ENCODE data around the gene DUOXA2. TPM values are rescaled to one million over a fixed set of nuclear protein-coding genes. Genes with fewer than 3 reads are reported as not detected.

The DUOXA2 gene
- total RNA-seq, 2 donors from 2014 or later: 30.2 to 48.5 TPM

DNA sequence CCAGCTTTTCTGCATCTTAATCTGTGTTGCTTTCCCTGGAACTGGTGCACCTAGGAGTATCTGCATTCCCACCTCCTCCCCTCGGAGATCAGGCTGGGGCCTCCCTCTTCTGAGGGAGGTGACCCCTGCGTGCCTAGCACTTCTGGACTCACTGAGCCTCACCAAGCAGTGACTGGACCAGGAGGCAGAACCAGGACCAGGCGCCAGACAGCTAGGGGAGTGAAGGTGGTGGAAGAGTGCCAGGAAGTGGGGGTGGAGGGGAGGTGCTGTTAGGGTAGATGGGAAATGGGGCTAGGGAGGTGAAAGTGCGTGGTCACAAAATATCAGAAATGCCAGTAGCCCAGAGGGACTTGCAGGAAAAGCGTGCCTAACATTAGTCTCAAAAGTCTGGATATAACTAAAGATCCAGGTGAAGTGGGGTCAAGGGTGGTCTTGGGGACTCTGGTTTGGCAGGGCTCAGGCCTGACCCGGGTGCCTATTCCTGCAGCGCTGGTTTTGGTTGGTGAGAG, 1.2 kb downstream of the DUOXA2 start:
- TF ChIP-seq, protein P1, sequence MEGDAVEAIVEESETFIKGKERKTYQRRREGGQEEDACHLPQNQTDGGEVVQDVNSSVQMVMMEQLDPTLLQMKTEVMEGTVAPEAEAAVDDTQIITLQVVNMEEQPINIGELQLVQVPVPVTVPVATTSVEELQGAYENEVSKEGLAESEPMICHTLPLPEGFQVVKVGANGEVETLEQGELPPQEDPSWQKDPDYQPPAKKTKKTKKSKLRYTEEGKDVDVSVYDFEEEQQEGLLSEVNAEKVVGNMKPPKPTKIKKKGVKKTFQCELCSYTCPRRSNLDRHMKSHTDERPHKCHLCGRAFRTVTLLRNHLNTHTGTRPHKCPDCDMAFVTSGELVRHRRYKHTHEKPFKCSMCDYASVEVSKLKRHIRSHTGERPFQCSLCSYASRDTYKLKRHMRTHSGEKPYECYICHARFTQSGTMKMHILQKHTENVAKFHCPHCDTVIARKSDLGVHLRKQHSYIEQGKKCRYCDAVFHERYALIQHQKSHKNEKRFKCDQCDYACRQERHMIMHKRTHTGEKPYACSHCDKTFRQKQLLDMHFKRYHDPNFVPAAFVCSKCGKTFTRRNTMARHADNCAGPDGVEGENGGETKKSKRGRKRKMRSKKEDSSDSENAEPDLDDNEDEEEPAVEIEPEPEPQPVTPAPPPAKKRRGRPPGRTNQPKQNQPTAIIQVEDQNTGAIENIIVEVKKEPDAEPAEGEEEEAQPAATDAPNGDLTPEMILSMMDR (IDR thresholded peaks at IDR 0.05): no peak
- DNase-seq: no peak
- intact Hi-C loops (cut with DNase I): loop anchor here (5.0 kb wide), 2 partner anchors 63 to 148 kb away; no protein-coding TSS in a partner anchor

DNA sequence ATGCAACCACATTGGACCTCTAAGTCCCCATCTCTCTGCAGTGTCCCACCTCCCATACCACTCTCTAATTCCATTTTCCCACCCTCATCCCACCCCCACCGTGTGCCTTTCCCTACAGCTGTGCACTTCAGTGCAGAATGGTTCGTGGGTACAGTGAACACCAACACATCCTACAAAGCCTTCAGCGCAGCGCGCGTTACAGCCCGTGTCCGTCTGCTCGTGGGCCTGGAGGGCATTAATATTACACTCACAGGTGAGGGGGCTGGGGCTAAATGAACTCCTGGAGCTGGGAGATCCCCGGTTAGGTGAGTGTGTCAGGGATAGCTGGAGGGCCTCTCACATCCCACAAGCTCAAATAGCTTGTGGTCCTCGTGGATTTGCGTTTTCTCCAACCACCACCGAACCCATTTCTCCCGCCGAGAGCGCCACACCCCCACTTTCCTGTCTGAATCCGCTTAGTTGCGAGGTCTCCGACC, 1.9 kb downstream of the DUOXA2 start:
- H3K36me3 ChIP-seq: no peaks in the 10 kb centered on the region
- intact Hi-C loops (cut with DNase I): loop anchor here (5.0 kb wide), 2 partner anchors 64 to 149 kb away; no protein-coding TSS in a partner anchor
- TF ChIP-seq, protein P1 (IDR thresholded peaks at IDR 0.05): no peak
- H3K27me3 ChIP-seq: peaks cover 57% of the 10 kb centered on the region
- H3K9me3 ChIP-seq: no peaks in the 10 kb centered on the region
- H3K4me1 ChIP-seq: peaks cover 3% of the 10 kb centered on the region
- no peak overlapping the region for H3K27ac ChIP-seq
- no peak overlapping the region for H3K9ac ChIP-seq (ENCODE audit: low read depth in 2 of 2, low read length in 2 of 2)
- no peak for DNase-seq
- H3K4me3 ChIP-seq: peak overlapping the region; percentile 12

More for the DNA sequence above, 1.2 kb downstream of the DUOXA2 start:
- Histone ChIP-seq H3K27ac (no peak overlapping the region), H3K4me1 (peaks cover 3% of the 10 kb centered on the region), H3K4me3 (peak overlapping the region; percentile 48), H3K9ac (ENCODE audit: low read depth in 2 of 2, low read length in 2 of 2) (no peak overlapping the region), H3K9me3 (no peaks in the 10 kb centered on the region), H3K27me3 (peaks cover 57% of the 10 kb centered on the region), H3K36me3 (no peaks in the 10 kb centered on the region)

DNA sequence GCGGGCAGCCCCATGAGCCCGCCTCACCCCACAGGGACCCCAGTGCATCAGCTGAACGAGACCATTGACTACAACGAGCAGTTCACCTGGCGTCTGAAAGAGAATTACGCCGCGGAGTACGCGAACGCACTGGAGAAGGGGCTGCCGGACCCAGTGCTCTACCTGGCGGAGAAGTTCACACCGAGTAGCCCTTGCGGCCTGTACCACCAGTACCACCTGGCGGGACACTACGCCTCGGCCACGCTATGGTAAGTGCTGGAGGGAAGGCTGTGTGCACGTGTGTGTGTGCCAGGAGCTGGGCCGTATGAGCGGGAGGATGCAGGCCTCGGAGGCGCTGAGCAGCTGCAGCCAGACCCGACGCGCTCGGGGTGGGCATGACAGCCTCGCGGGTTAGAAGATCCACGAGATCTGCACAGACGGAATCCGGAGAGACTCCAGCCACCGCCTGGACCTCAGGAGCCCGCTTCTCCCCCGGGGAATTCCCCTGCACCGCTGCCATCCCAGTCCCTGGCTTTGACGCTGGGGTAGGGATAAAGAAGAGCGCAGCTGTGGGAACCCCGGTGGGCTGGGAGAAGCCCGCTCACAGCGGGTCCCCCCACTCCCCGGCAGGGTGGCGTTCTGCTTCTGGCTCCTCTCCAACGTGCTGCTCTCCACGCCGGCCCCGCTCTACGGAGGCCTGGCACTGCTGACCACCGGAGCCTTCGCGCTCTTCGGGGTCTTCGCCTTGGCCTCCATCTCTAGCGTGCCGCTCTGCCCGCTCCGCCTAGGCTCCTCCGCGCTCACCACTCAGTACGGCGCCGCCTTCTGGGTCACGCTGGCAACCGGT, 2.6 kb downstream of the DUOXA2 start:
- no peak for DNase-seq
- Histone ChIP-seq H3K27ac (no peak overlapping the region), H3K9ac (ENCODE audit: low read depth in 2 of 2, low read length in 2 of 2) (no peak overlapping the region), H3K4me3 (peak overlapping the region; percentile 12), H3K9me3 (no peaks in the 10 kb centered on the region), H3K4me1 (peaks cover 3% of the 10 kb centered on the region), H3K36me3 (no peaks in the 10 kb centered on the region), H3K27me3 (peaks cover 53% of the 10 kb centered on the region)
- intact Hi-C loops (cut with DNase I): loop anchor here (5.0 kb wide), 2 partner anchors 64 to 149 kb away; no protein-coding TSS in a partner anchor
- TF ChIP-seq, protein P1 (IDR thresholded peaks at IDR 0.05): no peak

DNA sequence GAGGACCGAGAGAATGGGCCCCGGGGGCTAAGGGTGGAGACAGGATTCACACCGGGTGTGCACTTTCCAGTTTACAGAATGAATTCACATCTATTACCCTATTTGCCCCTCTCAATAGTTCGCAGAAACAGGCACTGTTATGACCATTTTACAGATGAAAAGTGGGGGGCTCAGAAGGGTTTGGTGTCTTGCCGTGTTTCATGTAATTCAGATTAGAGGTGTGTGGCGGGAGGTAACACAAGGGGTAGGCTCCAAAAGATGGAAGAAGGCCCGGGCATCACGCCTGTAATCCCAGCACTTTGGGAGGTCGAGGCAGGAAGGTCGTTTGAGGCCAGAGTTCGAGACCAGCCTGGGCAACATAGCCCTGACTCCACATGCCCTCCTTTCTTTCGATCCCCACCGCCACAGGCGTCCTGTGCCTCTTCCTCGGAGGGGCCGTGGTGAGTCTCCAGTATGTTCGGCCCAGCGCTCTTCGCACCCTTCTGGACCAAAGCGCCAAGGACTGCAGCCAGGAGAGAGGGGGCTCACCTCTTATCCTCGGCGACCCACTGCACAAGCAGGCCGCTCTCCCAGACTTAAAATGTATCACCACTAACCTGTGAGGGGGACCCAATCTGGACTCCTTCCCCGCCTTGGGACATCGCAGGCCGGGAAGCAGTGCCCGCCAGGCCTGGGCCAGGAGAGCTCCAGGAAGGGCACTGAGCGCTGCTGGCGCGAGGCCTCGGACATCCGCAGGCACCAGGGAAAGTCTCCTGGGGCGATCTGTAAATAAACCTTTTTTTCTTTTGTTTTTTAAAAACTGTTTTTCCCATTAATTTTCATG, 3.4 kb downstream of the DUOXA2 start:
- H3K9me3 ChIP-seq: no peaks in the 10 kb centered on the region
- no peak for DNase-seq
- no peak overlapping the region for H3K9ac ChIP-seq (ENCODE audit: low read depth in 2 of 2, low read length in 2 of 2)
- no peak overlapping the region for H3K27ac ChIP-seq
- peaks cover 47% of the 10 kb centered on the region for H3K27me3 ChIP-seq
- H3K4me3 ChIP-seq: no peak overlapping the region
- intact Hi-C loops (cut with DNase I): loop anchor here (5.0 kb wide), 2 partner anchors 65 to 150 kb away; no protein-coding TSS in a partner anchor
- H3K4me1 ChIP-seq: peaks cover 3% of the 10 kb centered on the region
- TF ChIP-seq, protein P1 (IDR thresholded peaks at IDR 0.05): no peak
- no peaks in the 10 kb centered on the region for H3K36me3 ChIP-seq

DNA sequence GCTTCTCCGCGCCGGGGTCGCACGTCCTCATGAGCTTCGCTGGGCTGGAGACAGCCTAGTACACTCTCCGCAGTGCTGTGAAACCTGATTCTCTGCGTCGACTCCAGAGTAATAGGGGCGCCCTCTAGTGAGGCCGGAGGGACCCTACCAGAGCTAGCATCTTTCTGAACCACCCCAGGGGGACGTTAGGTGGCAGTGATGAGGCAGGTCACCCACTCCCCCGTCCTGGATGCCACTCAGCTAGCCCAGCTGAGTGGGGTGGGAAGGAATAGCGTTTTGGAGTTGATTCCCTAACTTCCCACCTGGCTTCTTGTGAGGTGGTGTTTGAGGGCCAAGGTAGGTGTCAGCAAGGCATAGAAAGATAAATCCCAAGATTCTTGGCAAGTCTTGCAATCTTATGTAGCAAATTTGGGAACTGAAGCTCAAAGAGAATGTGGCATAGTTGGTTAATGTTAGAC, 4.0 kb downstream of the DUOXA2 start:
- TF ChIP-seq, protein P1 (IDR thresholded peaks at IDR 0.05): peak; percentile 97
- H3K4me1 ChIP-seq: peaks cover 3% of the 10 kb centered on the region
- intact Hi-C loops (cut with DNase I): loop anchor here (5.0 kb wide), 2 partner anchors 66 to 151 kb away; no protein-coding TSS in a partner anchor
- H3K36me3 ChIP-seq: no peaks in the 10 kb centered on the region
- no peak overlapping the region for H3K27ac ChIP-seq
- no peak overlapping the region for H3K9ac ChIP-seq (ENCODE audit: low read depth in 2 of 2, low read length in 2 of 2)
- peak; percentile 92 for DNase-seq
- H3K9me3 ChIP-seq: no peaks in the 10 kb centered on the region
- no peak overlapping the region for H3K4me3 ChIP-seq
- H3K27me3 ChIP-seq: peaks cover 40% of the 10 kb centered on the region
